Left hindlimb (tissue), 1 donor: ENCODE measurements around the gene MRPL40.
A peak's percentile ranks its signal among the peaks of the same experiment; 100 is the strongest.
"Not testable (repeated sequence)": the region's sequence is repeated elsewhere in the genome, so short reads cannot be mapped to it uniquely, and the experiment has no call there.

Experiments
- DNase-seq: peaks from one replicate; pipeline ENCODE4 v3.0.0-alpha.2; 2018

Gene MRPL40

DNA sequence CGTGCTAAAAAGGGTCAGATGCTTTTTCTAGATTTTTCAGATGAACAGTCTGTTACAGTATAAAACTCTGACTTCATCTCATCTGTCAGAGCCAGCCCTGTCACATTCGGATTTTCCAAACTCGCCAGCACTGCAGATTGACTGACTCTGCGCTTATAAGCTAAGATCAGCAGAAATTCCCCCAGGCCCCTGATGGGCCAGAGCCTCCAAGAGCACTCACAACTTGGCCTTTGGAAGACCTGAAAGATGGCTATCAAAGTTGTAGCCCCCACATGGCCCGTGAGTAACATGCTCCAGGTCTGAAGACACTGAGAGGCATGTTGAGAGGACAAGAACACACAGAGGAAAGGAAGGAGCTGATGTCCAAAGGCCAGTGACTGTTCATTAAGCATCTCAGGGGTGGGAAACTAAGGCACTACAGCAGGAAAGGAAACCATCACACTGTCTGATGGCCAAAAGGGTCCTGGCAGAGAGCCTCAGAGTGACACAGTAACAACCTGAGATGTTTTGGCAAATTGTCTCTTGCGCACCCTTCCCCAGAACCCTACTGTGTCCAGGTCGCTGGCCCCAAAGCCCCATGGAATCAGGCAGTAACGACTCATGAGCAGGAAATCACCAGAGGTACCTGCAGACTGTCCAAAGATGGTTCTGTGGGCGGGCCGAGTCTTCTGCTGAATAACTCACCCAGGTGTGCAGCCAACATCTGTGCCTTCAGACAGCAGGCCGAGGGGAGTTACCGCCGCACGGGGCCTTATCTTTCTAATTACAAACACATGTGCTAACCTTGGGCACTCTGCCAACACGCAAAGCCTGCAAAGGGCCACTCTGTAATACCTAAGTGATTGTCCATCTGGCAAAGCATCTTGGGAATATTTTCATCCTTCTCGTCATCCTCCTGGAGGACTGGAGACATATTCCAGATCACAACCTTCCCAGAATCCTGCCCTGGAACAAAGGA lies 24.4 kb upstream of the MRPL40 start:
- no peak for DNase-seq

DNA sequence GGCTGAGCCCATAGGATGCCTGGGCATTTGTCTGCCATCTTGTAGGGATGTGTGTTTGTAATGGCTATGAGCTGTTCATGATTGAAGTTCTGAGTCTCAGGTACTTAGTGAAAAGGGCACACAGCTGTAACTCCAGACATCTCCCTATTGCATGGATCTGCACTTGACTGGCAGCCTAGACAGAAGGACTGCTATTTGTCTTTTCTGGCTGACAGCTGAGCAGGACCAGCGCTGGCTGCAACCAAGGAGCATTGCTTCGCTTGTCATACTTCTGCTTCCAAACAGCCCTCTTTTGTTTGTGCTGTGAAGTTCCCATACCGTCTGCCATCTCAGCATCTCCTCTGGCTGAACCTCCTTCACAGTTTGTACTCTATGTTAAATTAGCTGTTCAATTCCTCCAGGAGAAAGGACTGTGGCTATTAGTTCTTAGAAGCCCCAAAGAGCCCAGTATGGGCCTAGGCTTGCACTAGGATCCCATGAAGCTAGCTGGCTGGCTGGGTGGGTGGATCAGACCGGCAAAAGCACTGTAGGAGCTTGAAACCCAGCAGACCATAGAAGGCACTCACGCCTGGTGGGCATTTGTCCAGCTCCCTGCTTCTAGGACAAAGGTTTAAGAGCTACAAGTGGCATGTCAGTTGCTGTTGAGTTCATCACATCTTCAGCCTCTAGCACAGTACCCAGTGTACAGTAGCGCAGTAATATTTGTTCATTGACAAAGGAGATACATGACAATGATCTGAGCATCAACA lies 21.2 kb upstream of the MRPL40 start:
- no peak for DNase-seq

DNA sequence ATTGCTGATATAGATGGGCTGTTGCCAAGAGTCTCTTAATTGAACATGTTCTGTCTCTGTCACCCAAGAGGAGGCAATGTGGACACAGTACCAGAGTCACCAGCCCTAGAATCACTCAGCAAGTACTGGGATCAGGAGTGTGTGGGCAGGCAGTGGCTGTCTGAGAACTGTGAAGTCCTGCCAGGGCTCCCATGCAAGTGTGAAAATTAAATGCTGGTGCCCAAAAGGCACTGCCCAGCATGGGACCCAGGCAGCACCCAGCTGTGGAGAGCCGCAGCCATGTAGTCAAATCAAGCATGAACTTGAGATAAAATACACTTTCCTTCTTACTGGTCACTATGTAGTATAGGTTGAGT lies 20.7 kb upstream of the MRPL40 start:
- no peak for DNase-seq

DNA sequence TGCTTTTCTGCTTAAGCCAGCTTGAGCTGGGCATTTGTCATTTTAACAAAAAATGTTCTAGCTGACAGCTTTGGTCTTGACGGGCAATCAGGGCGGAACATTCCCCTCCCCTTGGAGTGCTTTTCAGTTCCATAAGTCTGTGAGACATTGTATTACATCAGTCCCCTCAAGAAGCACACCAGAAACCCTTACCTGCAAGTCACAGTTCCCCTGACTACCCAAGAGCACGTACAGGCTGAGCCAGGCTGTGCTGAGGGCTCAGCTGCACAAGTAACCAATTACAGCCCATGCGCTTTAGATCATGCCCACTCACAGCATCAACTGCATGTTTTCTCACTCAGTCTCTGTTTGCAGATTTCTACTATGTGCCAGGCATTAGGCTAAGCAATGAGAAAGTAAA lies 19.9 kb upstream of the MRPL40 start:
- DNase-seq, result no peak

DNA sequence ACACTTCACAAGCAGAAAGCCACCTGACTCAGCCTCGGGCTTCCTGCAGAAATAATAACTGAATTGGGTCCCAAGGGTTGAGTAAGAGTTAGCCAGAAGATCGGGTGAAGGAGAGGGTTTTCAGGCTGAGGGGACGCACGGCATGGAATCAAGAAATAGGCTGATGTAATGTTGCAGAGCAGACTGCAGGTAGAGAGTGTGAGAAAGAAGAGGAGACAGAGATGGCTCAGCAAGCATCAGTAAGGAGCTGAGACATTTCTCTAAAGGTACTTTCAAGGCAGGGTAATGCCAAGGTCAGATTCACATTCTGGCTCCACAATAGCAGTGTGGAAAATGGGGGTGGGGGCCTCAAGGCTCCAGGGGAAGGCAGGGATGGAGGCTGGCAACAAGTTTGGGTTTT lies 19.4 kb upstream of the MRPL40 start:
- DNase-seq, result no peak

DNA sequence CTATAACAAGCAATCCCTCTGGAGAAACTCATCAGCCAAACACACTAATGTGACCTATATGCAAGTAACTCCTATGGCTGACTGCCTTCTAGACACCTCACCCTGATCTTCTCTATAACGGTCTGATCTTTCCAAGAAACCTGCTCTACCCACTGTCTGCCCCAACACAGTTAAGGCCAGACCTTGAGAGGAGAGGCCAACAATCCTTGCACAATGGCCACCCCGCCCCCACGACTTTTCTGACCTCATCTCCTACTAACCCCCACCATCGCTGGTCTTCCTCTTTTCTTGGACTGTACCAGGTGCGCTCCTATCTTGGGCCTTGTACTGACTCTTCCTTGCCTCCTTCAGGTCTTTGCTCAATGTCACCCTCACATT lies 13.3 kb upstream of the MRPL40 start:
- DNase-seq, result no peak

DNA sequence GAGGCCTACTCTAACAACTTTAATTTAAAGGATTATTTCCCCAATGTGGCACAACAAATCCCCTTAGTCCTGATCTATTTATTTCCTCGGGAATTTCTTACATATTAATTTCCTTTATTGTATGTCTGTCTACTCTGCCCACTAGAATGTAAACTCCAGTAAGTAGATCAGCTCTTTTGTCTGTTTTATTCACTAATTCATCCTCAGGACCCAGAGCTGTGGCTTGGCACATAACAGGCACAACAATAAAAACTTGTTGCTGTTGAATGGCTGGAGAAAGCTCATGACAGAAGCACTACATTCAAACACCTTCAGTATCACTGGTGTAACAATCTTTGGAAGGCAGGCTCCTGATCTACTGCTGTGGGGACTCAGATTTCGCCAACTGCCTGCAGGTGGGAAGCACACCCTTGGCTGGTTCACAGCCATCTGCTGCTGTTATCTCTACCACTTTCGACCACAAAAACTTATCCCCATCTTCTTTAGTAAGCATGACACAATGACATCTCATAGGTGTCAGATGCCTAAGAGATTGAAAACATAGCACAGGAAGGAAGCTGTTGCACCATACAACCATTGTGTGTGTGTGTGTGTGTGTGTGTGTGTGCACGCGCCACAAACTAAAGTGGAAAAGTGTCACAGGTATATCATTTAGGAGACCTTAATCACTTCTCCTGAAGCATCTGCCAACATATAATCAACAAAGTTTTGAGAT lies 12.7 kb upstream of the MRPL40 start:
- no peak for DNase-seq

DNA sequence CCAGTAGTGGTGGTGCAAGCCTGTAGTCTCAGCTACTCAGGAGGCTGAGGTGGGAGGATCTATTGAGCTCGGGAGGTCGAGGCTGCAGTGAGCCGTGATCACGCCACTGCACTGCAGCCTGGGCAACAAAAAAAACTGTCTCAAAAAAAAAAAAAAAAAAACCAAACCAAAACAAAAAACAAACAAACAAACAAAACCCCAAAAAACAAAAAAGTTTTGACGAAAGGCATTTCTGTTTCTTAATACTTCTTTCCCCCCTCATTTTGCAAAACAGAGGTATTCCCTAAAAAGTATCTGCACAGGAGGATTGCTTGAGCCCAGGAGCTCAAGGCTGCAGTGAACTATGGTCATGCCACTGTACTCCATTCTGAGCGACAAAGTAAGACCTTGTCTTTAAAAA lies 12.0 kb upstream of the MRPL40 start:
- DNase-seq, result no peak

DNA sequence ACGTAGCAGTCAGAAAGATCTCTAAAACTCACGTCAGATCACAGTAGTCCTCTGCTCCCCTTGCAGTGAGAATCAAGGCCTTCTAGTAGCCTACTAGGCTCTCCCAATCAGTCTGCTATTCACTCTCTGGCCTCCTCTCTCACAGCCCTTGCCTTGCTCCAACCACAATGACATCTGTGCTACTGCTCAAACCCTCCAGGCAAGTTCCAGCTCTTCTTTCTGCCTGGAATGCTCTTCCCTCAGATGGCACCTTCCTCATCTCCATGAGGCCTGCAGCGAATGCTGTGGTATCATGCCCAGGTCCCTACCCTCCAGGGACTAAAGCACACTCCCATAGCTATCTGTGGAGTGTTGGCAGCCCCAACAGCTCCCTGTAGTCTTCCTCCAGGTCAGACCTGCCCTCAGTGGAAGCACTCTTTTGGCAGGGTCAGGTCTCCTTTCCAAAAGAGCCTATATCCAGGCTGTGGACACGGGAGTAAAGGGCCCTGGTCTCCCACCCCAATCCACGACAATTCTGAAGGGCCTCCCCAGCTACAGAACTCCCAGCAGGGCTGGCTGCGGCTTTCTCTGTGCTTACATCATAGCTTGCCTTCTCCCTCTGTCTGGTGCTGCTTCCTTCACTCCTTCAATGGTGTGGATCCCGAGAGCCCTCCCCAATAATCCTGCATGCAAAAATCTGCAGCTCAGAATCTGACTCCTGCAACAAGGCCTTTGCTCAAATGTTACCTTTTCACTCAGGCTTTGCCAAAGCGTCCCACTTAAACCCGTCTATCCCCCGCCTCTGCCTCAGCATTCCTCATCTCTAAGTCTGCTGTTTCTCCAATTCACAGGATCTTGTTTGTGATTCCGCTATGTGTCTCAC lies 9.7 kb upstream of the MRPL40 start:
- DNase-seq, result no peak

DNA sequence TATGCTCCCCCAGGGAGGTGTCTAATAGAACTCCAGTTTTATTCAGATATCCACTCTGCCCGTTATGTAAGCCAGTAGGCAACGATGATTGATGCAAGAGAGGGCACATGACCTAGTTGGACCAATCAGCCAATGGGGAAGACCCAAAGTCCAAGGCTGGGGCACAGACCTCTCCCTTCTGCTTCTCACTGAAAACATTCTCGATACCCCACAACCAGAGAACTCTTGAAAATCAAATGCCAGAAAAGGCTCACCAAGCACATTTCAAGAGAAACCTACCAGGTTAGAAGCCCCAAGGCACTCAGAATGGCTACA lies 8.2 kb upstream of the MRPL40 start:
- DNase-seq, result no peak

DNA sequence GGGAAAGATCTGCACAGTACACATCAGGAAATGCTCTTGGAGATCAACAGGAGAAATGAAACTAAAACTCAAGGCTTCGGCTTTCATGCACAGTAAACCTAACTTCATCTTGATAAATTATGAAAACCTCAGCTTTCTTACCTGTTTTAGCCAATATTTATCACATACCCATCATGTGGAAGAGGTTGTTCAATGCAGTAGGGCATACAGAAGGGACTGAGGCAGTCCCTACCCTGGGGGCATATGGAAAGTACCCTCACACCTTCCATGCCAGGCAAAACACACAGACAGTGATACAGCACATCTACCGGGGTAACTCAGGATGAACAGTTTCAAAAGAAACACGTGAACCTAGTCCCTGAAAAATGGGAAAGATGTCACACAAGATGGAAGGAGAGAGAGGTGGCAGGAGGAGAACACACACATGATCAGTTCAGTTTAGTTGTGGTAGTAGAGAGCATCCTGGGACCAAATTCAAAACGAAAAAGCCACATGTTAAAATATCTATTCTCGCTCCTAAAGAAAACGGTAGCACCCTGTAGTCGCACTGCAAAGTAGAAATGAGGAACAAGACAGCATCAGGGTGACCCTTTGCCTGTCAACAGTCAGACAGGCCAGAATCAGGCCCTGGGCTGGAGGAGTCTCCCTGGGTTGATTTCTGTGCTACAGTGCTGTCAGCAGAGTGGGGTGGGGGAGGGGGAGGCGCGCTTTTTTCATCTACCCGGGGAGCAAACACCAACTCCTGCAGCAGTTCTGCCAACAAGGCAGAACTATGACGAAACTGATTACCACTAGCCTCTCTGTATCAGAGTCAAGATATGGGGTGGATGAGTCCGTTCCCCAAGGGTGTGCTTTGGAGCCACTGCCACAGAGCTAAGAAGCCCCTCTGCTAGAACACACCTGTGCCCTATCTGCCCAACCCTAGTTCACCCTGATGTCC lies 2.1 kb upstream of the MRPL40 start:
- no peak for DNase-seq

DNA sequence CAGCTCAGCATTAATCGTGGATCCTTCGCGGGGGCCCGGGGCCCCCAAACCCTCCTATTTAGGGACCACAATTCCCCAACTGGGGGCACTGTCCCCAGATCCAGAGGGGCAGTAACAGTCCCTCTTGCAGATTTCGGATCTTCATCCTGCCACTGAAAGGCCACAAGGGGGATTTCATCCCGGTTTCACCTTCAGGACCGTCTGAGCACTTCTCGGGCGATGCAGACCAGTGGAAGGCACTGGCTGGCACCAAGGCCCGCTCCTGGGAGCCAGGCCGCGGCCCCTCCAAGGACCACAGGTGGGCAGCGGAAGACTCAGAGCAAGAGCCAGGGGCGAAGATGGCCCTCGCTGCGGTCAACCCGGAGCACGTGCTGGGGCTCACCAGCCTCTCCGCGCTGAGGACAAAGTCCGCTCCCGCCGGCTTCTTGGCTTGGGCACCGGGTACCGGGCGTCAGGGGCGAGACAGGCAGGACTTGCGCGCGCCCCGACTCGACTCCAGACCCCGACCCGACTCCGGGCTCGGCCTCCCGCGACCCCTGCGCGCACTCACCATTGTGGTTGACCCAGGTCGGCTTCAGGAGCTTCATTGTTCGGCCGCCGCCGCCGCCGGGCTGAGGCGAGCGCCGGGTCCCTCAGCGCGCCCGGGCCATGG lies 1.3 kb upstream of the MRPL40 start:
- peak; percentile 47 for DNase-seq

DNA sequence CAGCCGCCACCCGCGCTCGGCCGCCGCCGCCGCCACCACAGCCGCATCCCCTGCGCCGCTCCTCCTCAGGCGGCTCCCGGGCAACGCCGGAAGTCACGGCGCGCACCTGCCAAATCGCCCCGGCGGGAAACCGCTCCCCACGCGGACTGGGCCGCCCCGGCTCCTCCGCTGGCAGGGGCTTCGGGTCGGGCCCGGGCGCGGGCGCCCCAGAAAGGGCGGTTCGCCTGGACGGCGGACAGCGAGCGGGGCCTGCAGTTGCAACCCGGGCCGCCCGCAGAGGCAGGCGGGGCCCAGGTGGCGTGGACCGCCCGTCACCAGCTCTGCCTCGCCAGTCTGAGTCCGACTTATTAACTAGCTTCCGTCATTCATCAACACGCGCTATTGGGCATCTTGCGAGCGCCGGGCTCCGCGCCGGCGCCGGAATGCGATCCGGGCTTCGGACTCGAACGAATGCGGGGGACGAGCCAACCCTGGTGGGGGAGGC lies 654 bp upstream of the MRPL40 start, which contains the start of gene HIRA:
Gene HIRA, minus strand, starts transcription at position 85 of the 484 bp plus-strand sequence. CDS start 257 bp downstream, outside the sequence.
- DNase-seq, result peak; percentile 88

DNA sequence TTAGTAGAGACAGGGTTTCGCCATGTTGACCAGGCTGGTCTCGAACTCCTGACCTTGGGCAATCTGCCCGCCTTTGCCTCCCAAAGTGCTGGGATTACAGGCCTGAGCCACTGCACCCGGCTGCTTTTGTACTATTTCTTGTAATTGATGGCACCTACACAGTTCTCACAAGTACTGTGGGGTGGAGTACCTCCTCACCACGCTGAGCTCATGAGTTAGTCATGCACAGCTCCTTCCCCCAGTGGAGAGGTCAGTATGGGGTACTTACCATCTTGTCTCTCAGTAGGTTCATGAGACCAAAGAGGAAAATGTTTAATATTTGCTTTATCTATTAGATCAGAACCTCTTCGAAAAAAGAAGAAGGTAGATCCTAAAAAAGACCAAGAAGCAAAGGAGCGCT lies 2.1 kb downstream of the MRPL40 start:
- DNase-seq, result no peak

DNA sequence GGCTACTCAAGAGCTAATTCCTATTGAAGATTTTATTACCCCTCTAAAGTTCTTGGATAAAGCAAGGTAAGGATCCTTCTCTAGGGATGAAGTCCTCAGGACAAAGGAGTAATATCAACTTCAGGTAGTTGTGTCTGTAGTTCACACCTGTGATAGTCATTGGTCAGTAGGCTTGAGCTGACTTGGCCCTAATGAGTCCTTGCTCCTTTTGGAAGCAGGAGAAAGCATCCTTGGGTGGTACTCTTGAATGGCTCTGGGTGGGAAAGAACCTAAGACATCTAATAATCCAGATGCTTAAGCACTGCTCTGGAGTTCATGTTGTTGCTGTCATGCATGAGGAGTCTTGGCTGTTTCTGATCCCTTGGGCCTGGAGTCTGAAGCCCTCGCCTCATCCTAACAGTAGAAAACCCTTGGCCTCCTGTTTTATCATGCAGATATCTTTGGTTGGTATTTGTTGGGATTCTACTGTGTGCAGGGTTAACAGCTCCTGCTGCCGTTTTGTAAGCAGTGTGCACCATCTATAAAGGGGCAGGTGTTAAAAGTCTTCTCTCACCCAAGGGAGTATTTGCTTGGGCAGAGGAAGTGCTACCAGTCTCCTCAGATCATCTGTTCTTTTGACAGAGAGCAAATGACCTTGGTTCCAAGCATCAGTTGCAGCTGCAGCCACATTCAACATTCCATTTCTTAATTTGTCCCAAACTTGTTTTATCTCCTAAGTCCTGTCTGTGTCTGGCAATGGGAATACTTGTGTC lies 2.7 kb downstream of the MRPL40 start:
- DNase-seq, result no peak

DNA sequence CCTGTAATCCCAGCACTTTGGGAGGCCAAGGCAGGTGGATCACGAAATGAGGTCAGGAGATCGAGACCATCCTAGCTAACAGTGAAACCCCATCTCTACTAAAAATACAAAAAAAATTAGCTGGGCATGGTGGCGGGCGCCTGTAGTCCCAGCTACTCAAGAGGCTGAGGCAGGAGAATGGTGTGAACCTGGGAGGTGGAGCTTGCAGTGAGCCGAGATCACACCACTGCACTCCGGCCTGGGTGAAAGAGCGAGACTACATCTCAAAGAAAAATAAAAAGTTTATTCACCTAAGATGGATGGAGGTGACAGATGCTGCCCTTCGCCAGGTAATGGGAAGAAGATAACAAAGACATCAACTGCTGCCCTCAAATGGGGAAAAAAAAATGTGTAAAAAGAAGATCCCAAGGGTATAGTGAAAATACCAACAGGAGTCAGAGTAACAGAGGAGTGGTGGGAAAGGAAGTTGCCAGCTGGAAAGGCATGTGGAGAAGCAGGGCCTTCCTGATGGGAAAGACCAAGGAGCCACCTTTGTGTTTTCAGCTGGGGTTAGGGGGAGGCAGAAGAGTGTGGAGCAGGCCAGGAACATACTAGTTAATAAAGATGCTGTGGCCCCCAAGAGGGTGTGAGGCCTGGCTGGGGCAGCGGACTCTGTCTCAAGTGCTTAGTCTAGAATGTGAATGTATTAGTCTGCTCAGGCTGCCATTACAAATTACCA lies 4.3 kb downstream of the MRPL40 start:
- not testable (repeated sequence) for DNase-seq

DNA sequence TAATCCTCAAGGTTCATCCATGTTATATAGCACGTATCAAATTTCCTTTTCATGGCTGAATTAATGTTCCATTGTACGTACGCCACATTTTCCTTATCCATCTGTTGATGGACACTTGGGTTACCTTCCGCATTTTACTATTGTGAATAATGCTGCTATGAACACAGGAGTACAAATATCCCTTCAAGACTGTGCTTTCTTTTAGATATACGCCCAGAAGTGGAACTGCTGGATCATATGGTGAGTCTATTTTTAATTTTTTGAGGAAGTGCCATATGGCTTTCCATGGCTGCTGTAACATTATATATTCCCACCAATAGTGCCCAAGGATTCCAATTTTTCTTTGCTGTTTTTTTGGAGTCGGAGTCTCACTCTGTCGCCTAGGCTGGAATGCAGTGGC lies 6.0 kb downstream of the MRPL40 start:
- DNase-seq, result no peak

DNA sequence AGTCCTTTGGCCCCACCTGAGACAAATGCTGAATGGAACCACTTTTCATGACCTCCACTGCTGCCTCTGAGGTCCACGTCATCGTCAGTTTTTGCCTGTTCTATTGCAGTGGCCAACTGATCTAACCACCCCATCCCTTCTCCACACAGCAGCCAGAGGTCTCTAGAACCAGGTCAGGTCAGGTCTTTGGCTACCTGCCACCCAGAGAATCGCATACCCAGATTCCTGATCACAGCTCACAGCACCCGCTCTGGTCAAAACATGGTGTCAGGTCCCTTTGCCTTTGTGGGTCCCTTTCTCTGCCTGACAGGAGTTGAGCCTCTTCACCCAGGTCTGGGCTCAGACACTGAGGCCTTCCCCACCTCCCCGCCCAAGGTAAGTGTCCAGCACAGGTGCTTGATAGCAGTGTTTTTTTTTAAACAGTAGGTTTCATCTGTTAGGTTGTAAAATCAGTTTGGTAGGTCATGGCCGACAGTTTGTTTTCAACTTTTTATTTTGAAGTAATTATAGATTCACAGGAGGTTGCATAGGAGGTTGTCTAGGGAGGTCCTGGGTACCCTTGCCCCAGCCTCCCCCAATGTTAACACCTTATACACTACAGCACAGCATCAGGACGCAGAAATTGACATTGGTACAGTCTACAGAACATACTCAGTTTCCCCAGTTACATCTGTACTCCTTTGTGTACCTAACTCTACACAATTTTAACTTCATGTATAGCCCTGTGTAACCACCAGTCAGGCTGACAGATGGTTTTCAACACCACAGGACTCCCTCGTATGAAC lies 8.3 kb downstream of the MRPL40 start:
- no peak for DNase-seq
